WTC11 (cell line): ENCODE results near the gene NUCB2.

ENCODE experiments used
- CREM ChIP-seq: sonication (generic); formaldehyde crosslinking; IDR thresholded peaks from 2 replicates; pipeline ENCODE4 v1.8.1; 2022; ENCODE audit warnings: mild to moderate bottlenecking, missing genetic modification reagents, moderate library complexity
- GABPB1 ChIP-seq: sonication (generic); formaldehyde crosslinking; IDR thresholded peaks from 2 replicates; pipeline ENCODE4 v1.8.1; 2023; ENCODE audit warnings: mild to moderate bottlenecking, missing genetic modification reagents
- NR3C1 ChIP-seq: sonication (generic); formaldehyde crosslinking; conservative IDR thresholded peaks from 2 replicates; pipeline ENCODE4 v1.8.1; 2023; ENCODE audit warnings: low read depth, mild to moderate bottlenecking, missing genetic modification reagents
- TEAD4 ChIP-seq: sonication (generic); formaldehyde crosslinking; IDR thresholded peaks from 2 replicates; pipeline ENCODE4 v1.8.0; 2022; ENCODE audit warnings: mild to moderate bottlenecking, missing genetic modification reagents
- ZNF263 ChIP-seq: sonication (generic); formaldehyde crosslinking; IDR thresholded peaks from 2 replicates; pipeline ENCODE4 v1.8.1; 2022; ENCODE audit warnings: low read depth, mild to moderate bottlenecking, moderate library complexity, missing genetic modification reagents
- TF ChIP-seq, protein P1 (sequence below): sonication (generic); formaldehyde crosslinking; IDR thresholded peaks from 2 replicates; pipeline ENCODE4 v1.8.1; 2023; ENCODE audit warnings: mild to moderate bottlenecking, missing genetic modification reagents, moderate library complexity
- TF ChIP-seq, protein P2 (sequence below): sonication (generic); formaldehyde crosslinking; IDR thresholded peaks from 2 replicates; pipeline ENCODE4 v1.8.0; 2022; ENCODE audit warnings: mild to moderate bottlenecking, missing genetic modification reagents
- TF ChIP-seq, protein P3 (sequence below): fragments of 200-600 bp; IDR thresholded peaks from 2 replicates; pipeline ENCODE4 v1.8.0; 2022; ENCODE audit warnings: antibody characterized with exemption
- TF ChIP-seq, protein P4 (sequence below): sonication (generic); formaldehyde crosslinking; IDR thresholded peaks from 2 replicates; pipeline ENCODE4 v1.8.0; 2022; ENCODE audit warnings: mild to moderate bottlenecking, missing genetic modification reagents
- TF ChIP-seq, protein P5 (sequence below): sonication (generic); formaldehyde crosslinking; IDR thresholded peaks from 2 replicates; pipeline ENCODE4 v1.8.1; 2022; ENCODE audit warnings: low read depth, mild to moderate bottlenecking, moderate library complexity, missing genetic modification reagents, borderline replicate concordance
- TF ChIP-seq, protein P6 (sequence below): sonication (generic); formaldehyde crosslinking; IDR thresholded peaks from 2 replicates; pipeline ENCODE4 v1.8.1; 2022; ENCODE audit warnings: low read depth, missing genetic modification reagents, borderline replicate concordance

DNA sequence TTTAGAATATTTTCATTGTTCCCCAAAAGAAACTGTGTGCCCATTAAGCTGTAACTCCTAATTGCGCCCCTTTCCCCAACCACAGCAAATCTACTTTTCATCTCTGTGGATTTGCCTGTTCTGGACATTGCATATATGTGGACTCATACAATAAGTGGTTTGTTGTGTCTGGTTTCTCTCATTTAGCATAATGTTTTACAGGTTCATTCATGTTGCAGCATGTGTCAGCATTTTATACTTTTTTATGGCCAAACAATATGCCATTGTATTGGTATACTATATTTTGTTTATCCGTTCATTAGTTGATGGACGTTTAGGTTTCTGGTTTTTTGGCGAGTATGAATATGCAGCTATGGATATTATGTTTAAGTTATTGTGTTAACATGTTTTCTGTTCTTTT lies 23.8 kb downstream of the NUCB2 start:
- TF ChIP-seq GABPB1 (CRISPR knock-in tag) = no peak
- TF ChIP-seq, protein P1, sequence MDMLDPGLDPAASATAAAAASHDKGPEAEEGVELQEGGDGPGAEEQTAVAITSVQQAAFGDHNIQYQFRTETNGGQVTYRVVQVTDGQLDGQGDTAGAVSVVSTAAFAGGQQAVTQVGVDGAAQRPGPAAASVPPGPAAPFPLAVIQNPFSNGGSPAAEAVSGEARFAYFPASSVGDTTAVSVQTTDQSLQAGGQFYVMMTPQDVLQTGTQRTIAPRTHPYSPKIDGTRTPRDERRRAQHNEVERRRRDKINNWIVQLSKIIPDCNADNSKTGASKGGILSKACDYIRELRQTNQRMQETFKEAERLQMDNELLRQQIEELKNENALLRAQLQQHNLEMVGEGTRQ (CRISPR knock-in tag) = no peak
- TF ChIP-seq, protein P2, sequence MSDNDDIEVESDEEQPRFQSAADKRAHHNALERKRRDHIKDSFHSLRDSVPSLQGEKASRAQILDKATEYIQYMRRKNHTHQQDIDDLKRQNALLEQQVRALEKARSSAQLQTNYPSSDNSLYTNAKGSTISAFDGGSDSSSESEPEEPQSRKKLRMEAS (CRISPR knock-in tag) = no peak
- TF ChIP-seq, protein P3, sequence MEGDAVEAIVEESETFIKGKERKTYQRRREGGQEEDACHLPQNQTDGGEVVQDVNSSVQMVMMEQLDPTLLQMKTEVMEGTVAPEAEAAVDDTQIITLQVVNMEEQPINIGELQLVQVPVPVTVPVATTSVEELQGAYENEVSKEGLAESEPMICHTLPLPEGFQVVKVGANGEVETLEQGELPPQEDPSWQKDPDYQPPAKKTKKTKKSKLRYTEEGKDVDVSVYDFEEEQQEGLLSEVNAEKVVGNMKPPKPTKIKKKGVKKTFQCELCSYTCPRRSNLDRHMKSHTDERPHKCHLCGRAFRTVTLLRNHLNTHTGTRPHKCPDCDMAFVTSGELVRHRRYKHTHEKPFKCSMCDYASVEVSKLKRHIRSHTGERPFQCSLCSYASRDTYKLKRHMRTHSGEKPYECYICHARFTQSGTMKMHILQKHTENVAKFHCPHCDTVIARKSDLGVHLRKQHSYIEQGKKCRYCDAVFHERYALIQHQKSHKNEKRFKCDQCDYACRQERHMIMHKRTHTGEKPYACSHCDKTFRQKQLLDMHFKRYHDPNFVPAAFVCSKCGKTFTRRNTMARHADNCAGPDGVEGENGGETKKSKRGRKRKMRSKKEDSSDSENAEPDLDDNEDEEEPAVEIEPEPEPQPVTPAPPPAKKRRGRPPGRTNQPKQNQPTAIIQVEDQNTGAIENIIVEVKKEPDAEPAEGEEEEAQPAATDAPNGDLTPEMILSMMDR = no peak
- TF ChIP-seq, protein P4, sequence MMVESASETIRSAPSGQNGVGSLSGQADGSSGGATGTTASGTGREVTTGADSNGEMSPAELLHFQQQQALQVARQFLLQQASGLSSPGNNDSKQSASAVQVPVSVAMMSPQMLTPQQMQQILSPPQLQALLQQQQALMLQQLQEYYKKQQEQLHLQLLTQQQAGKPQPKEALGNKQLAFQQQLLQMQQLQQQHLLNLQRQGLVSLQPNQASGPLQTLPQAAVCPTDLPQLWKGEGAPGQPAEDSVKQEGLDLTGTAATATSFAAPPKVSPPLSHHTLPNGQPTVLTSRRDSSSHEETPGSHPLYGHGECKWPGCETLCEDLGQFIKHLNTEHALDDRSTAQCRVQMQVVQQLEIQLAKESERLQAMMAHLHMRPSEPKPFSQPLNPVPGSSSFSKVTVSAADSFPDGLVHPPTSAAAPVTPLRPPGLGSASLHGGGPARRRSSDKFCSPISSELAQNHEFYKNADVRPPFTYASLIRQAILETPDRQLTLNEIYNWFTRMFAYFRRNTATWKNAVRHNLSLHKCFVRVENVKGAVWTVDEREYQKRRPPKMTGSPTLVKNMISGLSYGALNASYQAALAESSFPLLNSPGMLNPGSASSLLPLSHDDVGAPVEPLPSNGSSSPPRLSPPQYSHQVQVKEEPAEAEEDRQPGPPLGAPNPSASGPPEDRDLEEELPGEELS (CRISPR knock-in tag) = no peak
- TF ChIP-seq, protein P5, sequence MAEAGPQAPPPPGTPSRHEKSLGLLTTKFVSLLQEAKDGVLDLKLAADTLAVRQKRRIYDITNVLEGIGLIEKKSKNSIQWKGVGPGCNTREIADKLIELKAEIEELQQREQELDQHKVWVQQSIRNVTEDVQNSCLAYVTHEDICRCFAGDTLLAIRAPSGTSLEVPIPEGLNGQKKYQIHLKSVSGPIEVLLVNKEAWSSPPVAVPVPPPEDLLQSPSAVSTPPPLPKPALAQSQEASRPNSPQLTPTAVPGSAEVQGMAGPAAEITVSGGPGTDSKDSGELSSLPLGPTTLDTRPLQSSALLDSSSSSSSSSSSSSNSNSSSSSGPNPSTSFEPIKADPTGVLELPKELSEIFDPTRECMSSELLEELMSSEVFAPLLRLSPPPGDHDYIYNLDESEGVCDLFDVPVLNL = no peak
- no peak for TF ChIP-seq TEAD4 (CRISPR knock-in tag)
- TF ChIP-seq CREM (CRISPR knock-in tag) = no peak
- TF ChIP-seq NR3C1 (CRISPR knock-in tag) = no peak
- TF ChIP-seq ZNF263 = no peak
- TF ChIP-seq, protein P6, sequence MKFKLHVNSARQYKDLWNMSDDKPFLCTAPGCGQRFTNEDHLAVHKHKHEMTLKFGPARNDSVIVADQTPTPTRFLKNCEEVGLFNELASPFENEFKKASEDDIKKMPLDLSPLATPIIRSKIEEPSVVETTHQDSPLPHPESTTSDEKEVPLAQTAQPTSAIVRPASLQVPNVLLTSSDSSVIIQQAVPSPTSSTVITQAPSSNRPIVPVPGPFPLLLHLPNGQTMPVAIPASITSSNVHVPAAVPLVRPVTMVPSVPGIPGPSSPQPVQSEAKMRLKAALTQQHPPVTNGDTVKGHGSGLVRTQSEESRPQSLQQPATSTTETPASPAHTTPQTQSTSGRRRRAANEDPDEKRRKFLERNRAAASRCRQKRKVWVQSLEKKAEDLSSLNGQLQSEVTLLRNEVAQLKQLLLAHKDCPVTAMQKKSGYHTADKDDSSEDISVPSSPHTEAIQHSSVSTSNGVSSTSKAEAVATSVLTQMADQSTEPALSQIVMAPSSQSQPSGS = no peak
